ENCODE results near the gene THY1. TPM values are rescaled to one million over a fixed set of nuclear protein-coding genes. Genes with fewer than 3 reads are reported as not detected.
"Not testable (repeated sequence)": the region's sequence is repeated elsewhere in the genome, so short reads cannot be mapped to it uniquely, and the experiment has no call there.

Gene THY1
- total RNA-seq, 2 experiments from 2014 or later, result not detected

- CTCF ChIA-PET, result no interaction called here
- intact Hi-C loops (cut with DNase I, micrococcal nuclease), result no loop called here
- H3K36me3 Mint-ChIP-seq (ENCODE audit: low read depth), result no peaks in the 10 kb centered on the region
- no peak overlapping the region for H3K27ac Mint-ChIP-seq
- DNase-seq, result no peak
- Histone ChIP-seq H3K27ac (ENCODE audit: low read depth in 1 of 2, low read length in 2 of 2) (no peak overlapping the region), H3K36me3 (ENCODE audit: insufficient read depth, low read length) (no peaks in the 10 kb centered on the region), H3K9me3 (ENCODE audit: control insufficient read depth in 1 of 2, insufficient read depth in 1 of 2, low read length in 2 of 2) (peaks cover 2 to 4% of the 10 kb centered on the region in 2 experiments), H3K4me1 (ENCODE audit: insufficient read depth, low read length) (no peaks in the 10 kb centered on the region), H3K27me3 (ENCODE audit: control insufficient read depth in 1 of 2, insufficient read depth in 2 of 2, low read length in 2 of 2) (peaks cover 0 to 2% of the 10 kb centered on the region in 2 experiments), H3K4me3 (ENCODE audit: low read length) (no peak overlapping the region)
- H3K9me3 Mint-ChIP-seq, result peaks cover 9% of the 10 kb centered on the region
- TF ChIP-seq, protein P1, sequence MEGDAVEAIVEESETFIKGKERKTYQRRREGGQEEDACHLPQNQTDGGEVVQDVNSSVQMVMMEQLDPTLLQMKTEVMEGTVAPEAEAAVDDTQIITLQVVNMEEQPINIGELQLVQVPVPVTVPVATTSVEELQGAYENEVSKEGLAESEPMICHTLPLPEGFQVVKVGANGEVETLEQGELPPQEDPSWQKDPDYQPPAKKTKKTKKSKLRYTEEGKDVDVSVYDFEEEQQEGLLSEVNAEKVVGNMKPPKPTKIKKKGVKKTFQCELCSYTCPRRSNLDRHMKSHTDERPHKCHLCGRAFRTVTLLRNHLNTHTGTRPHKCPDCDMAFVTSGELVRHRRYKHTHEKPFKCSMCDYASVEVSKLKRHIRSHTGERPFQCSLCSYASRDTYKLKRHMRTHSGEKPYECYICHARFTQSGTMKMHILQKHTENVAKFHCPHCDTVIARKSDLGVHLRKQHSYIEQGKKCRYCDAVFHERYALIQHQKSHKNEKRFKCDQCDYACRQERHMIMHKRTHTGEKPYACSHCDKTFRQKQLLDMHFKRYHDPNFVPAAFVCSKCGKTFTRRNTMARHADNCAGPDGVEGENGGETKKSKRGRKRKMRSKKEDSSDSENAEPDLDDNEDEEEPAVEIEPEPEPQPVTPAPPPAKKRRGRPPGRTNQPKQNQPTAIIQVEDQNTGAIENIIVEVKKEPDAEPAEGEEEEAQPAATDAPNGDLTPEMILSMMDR (IDR thresholded peaks at IDR 0.05), result no peak
- no peak overlapping the region for H3K4me3 Mint-ChIP-seq
- no peaks in the 10 kb centered on the region for H3K27me3 Mint-ChIP-seq
- no peak for ATAC-seq (ENCODE audit: poor library complexity)
- H3K4me1 Mint-ChIP-seq (ENCODE audit: low read depth), result no peaks in the 10 kb centered on the region
- POLR2A ChIA-PET, result no interaction called here
Measured at GRCh38 chr11:119406005-119406404, 17.0 kb downstream of the THY1 start.

- ATAC-seq (ENCODE audit: poor library complexity); H3K27ac Mint-ChIP-seq; H3K4me1 Mint-ChIP-seq (ENCODE audit: low read depth); H3K4me1 ChIP-seq (ENCODE audit: insufficient read depth, low read length); H3K27ac ChIP-seq (ENCODE audit: low read depth in 1 of 2, low read length in 2 of 2); H3K9me3 ChIP-seq (ENCODE audit: control insufficient read depth in 1 of 2, insufficient read depth in 1 of 2, low read length in 2 of 2); DNase-seq; H3K36me3 ChIP-seq (ENCODE audit: insufficient read depth, low read length); H3K36me3 Mint-ChIP-seq (ENCODE audit: low read depth); H3K27me3 Mint-ChIP-seq; H3K4me3 Mint-ChIP-seq; CTCF ChIA-PET; H3K27me3 ChIP-seq (ENCODE audit: control insufficient read depth in 1 of 2, insufficient read depth in 2 of 2, low read length in 2 of 2); H3K4me3 ChIP-seq (ENCODE audit: low read length); intact Hi-C loops (cut with DNase I, micrococcal nuclease); POLR2A ChIA-PET: not testable (repeated sequence)
- peaks cover 13% of the 10 kb centered on the region for H3K9me3 Mint-ChIP-seq
Measured at GRCh38 chr11:119405448-119405847, 17.5 kb downstream of the THY1 start.

DNA sequence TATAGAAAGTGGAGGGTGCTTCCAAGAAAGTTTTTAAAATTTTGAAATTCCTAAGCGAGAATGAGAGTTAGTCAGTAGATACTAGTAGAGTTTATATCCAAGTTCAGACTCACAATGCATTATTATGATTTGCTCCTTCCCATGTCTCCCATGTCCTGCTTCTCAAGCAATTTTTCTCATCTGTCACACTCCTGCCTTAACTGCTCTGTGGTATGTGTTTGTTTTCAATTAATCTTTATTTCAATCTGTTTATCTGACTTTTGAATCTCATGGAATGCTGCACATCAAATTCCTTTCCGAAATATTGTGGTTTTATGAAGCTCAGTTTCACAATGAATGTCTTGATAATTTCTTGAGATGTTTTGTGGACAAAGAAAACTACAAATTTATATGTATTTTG, 18.1 kb downstream of the THY1 start:
- Mint-ChIP-seq H3K36me3 (ENCODE audit: low read depth) (no peaks in the 10 kb centered on the region), H3K4me3 (no peak overlapping the region), H3K9me3 (peaks cover 14% of the 10 kb centered on the region), H3K27me3 (peaks cover 1% of the 10 kb centered on the region), H3K4me1 (ENCODE audit: low read depth) (no peaks in the 10 kb centered on the region), H3K27ac (no peak overlapping the region)
- DNase-seq (no peak), ATAC-seq (ENCODE audit: poor library complexity) (no peak)
- Histone ChIP-seq H3K36me3 (ENCODE audit: insufficient read depth, low read length) (no peaks in the 10 kb centered on the region), H3K9me3 (ENCODE audit: control insufficient read depth in 1 of 2, insufficient read depth in 1 of 2, low read length in 2 of 2) (peaks cover 4 to 5% of the 10 kb centered on the region in 2 experiments), H3K27me3 (ENCODE audit: control insufficient read depth in 1 of 2, insufficient read depth in 2 of 2, low read length in 2 of 2) (peaks cover 0 to 5% of the 10 kb centered on the region in 2 experiments), H3K27ac (ENCODE audit: low read depth in 1 of 2, low read length in 2 of 2) (no peak overlapping the region), H3K4me3 (ENCODE audit: low read length) (no peak overlapping the region), H3K4me1 (ENCODE audit: insufficient read depth, low read length) (no peaks in the 10 kb centered on the region)
- CTCF ChIA-PET, result no interaction called here
- POLR2A ChIA-PET, result no interaction called here
- intact Hi-C loops (cut with DNase I, micrococcal nuclease), result no loop called here
- TF ChIP-seq, protein P1 (IDR thresholded peaks at IDR 0.05), result no peak

DNA sequence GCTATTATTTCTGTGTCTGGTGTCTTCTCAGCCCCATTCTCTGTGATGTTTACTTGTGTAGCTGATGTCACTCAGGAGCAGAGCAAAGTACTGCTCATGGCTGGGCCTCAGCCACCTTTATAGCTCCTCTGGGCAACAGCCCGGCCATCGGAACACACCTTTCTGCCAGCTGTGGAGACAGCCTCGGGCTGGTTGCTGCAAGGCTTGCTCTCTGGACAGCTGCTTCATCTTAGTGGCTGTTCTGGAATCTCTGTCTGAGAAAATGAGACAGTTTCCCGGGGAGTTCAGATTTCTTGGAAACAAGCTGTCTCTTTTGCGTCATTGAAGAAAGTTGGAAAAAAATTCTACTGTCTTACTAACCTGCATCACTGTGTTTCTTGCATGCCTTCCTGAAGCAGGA, 20.0 kb downstream of the THY1 start:
- H3K36me3 ChIP-seq (ENCODE audit: insufficient read depth, low read length), result no peaks in the 10 kb centered on the region
- peaks cover 4 to 15% of the 10 kb centered on the region in 2 experiments for H3K9me3 ChIP-seq (ENCODE audit: control insufficient read depth in 1 of 2, insufficient read depth in 1 of 2, low read length in 2 of 2)
- ChIA-PET POLR2A (no interaction called here), CTCF (no interaction called here)
- no peak overlapping the region for H3K27ac ChIP-seq (ENCODE audit: low read depth in 1 of 2, low read length in 2 of 2)
- no peaks in the 10 kb centered on the region for H3K4me1 ChIP-seq (ENCODE audit: insufficient read depth, low read length)
- intact Hi-C loops (cut with DNase I, micrococcal nuclease), result no loop called here
- Mint-ChIP-seq H3K4me3 (no peak overlapping the region), H3K9me3 (peaks cover 24% of the 10 kb centered on the region), H3K27me3 (peaks cover 17% of the 10 kb centered on the region), H3K36me3 (ENCODE audit: low read depth) (peaks cover 3% of the 10 kb centered on the region), H3K4me1 (ENCODE audit: low read depth) (no peaks in the 10 kb centered on the region), H3K27ac (no peak overlapping the region)
- no peak for ATAC-seq (ENCODE audit: poor library complexity)
- H3K4me3 ChIP-seq (ENCODE audit: low read length), result no peak overlapping the region
- no peak for DNase-seq
- peaks cover 0 to 5% of the 10 kb centered on the region in 2 experiments for H3K27me3 ChIP-seq (ENCODE audit: control insufficient read depth in 1 of 2, insufficient read depth in 2 of 2, low read length in 2 of 2)
- TF ChIP-seq, protein P1 (IDR thresholded peaks at IDR 0.05), result no peak

Data from CD4-positive, alpha-beta T cell (primary cell).